GM10248 (cell line): Measurements from ENCODE around the gene PLPPR4.

ENCODE experiments used
- CTCF ChIA-PET: fragments of 300-600 bp; sonication (Branson Sonifier 250); formaldehyde crosslinking; extraction: SDS; loops from one replicate; lab custom pipeline; 2021; ENCODE audit warnings: antibody characterized with exemption; lab: Yijun Ruan, JAX
- POLR2A ChIA-PET: fragments of 350-650 bp; sonication (Branson Sonifier 250); formaldehyde crosslinking; extraction: SDS; loops from one replicate; lab custom pipeline; 2020; ENCODE audit warnings: antibody characterized with exemption; lab: Yijun Ruan, JAX
- DNase-seq: peaks from one replicate; pipeline ENCODE4 v3.0.0; 2012; ENCODE audit errors: extremely low spot score
- TF ChIP-seq, protein P1 (sequence below): IDR thresholded peaks from 2 replicates; pipeline ENCODE4 v1.5.1; 2012; ENCODE audit warnings: mild to moderate bottlenecking, low read depth; ENCODE audit errors: extremely low read depth, missing control alignments, control extremely low read depth

The PLPPR4 gene

DNA sequence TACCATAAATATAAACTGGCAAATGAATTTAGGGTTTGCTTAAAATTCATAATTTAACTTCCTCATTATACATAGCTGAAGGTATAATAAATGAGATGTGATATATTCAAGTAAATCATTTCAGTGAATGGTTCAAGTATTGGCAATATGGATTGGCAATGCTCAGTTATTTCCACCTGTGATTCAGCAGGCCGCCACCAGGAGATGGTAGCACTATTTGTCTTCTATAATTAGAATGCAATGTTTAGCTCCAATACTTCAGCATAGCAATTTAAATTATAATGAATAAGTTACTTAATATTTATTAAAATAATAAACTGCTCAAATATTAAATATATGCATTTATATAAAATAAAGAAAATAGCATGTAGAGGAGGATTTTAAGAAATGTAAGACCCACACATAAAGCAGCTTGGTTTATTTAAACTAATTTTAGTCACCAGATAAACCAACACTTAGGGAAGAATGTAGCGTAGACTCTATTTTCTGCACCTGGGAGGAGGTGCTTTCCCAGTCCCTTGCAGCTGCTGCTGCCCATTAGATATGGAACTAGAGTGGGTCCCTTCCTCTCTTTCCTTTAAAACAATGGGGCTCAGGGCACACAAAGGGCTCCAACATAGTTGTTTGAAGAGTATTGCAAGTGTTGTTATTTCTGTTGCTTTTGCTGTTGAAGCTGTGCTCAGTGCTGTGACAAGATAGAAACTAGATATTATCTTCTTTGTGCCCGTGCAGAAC, 62.1 kb downstream of the PLPPR4 start:
- ChIA-PET CTCF (interaction anchor here (1.2 kb wide), 1 partner anchor 24 kb away, joined by 3 read pairs; no protein-coding TSS in a partner anchor), POLR2A (no interaction called here)
- TF ChIP-seq, protein P1, sequence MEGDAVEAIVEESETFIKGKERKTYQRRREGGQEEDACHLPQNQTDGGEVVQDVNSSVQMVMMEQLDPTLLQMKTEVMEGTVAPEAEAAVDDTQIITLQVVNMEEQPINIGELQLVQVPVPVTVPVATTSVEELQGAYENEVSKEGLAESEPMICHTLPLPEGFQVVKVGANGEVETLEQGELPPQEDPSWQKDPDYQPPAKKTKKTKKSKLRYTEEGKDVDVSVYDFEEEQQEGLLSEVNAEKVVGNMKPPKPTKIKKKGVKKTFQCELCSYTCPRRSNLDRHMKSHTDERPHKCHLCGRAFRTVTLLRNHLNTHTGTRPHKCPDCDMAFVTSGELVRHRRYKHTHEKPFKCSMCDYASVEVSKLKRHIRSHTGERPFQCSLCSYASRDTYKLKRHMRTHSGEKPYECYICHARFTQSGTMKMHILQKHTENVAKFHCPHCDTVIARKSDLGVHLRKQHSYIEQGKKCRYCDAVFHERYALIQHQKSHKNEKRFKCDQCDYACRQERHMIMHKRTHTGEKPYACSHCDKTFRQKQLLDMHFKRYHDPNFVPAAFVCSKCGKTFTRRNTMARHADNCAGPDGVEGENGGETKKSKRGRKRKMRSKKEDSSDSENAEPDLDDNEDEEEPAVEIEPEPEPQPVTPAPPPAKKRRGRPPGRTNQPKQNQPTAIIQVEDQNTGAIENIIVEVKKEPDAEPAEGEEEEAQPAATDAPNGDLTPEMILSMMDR = no peak
- DNase-seq = no peak

DNA sequence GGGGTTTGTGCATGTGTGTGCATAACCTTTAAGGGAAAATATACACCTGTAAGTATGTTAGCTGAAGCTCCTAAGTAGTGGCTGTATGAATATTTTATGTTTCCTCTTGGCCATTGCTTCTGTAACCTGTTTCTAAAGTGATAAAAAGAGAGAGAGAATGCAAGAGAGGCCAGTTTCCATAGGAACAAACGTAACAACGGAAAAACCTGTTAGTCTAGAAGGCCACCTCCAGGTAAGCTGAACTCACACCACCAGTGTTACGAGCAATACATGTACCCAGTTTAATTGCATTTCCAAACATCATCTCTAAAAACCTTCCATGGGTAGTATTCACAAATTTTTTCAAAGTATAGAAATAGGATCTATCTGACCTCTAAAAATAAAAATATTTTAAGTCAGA, 63.1 kb downstream of the PLPPR4 start:
- POLR2A ChIA-PET = no interaction called here
- DNase-seq = no peak
- CTCF ChIA-PET = no interaction called here
- TF ChIP-seq, protein P1 = no peak

DNA sequence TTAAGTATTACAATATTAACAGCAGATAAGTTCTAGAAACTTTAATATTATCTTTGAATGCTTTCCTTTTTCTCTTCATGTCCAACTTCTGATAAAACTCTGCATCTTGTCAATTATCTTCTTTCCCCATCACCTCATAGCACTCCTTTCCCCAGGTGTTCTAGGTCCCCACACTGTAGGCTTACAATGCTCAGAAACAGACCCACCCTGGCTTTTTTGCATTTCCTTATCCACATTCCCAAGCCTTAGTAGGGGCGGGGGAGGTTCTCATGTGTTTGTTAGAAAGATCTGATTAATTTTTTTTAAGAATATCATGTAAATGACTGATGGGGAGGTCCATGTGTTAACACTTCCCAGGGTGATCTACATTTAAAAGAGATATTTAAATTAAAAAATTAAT, 63.9 kb downstream of the PLPPR4 start:
- no peak for DNase-seq
- ChIA-PET POLR2A (no interaction called here), CTCF (no interaction called here)
- TF ChIP-seq, protein P1 = no peak

DNA sequence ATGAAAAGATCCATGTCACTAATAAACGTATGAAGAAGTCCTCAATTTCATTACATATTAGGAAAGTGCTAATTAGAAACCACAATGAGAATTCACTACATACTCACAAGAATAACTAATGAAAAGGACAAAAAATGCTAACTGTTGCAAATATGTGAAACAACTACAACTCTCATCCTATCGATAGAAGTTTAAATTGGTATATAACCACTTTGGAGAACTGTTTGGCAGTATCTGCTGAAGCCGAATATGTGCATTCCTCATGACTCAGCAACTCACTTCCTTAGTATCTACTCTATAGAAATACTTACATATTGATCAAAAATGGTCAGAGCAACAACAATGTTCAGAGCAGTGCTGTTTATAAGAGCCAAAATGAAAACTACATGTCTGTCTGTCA, 66.8 kb downstream of the PLPPR4 start:
- CTCF ChIA-PET = no interaction called here
- no peak for DNase-seq
- POLR2A ChIA-PET = no interaction called here
- TF ChIP-seq, protein P1 = no peak

DNA sequence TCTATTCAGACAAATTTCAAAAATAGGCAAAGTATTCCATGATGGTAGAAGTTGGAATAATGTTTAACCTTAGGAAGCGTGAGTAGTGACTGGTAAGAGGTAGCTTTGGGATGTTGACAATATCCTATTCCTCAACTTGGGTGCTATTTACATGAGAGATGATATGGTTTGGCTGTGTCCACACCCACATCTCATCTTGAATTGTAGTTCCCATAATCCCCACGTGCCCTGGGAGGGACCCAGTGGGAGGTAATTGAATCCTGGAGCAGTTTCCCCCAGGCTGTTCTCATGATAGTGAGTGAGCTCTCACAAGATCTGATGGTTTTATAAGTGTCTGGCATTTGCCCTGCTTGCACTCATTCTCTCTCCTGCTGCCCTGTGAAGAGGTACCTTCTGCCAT, 67.3 kb downstream of the PLPPR4 start:
- POLR2A ChIA-PET = no interaction called here
- CTCF ChIA-PET = no interaction called here
- no peak for DNase-seq
- TF ChIP-seq, protein P1 = no peak

DNA sequence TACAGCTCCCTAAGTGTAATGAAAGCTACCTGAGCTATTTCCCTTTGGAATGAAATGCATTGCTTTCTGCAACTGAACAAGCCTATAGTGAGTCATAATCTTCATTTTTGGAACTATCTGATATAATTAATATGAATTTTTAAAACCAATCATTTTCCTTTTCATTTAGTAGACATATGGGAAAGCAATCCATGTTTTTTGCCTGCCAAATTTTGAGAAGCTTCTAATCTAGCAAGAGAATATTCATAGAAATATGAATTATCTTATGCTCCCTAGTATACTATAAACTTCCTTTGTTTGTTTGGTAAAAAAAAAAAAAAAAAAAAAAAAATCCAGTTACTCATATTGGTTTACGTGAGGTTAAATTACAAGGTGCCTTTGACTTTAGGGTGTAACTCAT, 68.3 kb downstream of the PLPPR4 start:
- POLR2A ChIA-PET = no interaction called here
- DNase-seq = no peak
- CTCF ChIA-PET = interaction anchor here (0.8 to 1.0 kb wide), 2 partner anchors 13 to 27 kb away, joined by 3 read pairs; no protein-coding TSS in a partner anchor
- TF ChIP-seq, protein P1 = no peak
